ENCODE measurements around the gene CYP2A13.
A peak's percentile ranks its signal among the peaks of the same experiment; 100 is the strongest.
"Not testable (repeated sequence)": the region's sequence is repeated elsewhere in the genome, so short reads cannot be mapped to it uniquely, and the experiment has no call there.

Gene CYP2A13

GRCh38 chr19:41116261-41116660 is 28.0 kb downstream of the CYP2A13 start:
- H3K4me3 ChIP-seq (ENCODE audit: low read depth, low read length), result no peak overlapping the region
- no peak for DNase-seq (ENCODE audit: low read depth)

GRCh38 chr19:41120929-41121911 is 33.0 kb downstream of the CYP2A13 start:
- not testable (repeated sequence) for H3K4me3 ChIP-seq (ENCODE audit: low read depth, low read length); DNase-seq (ENCODE audit: low read depth)

- DNase-seq (ENCODE audit: low read depth); H3K4me3 ChIP-seq (ENCODE audit: low read depth, low read length): not testable (repeated sequence)
Measured at GRCh38 chr19:41122846-41123245, 34.6 kb downstream of the CYP2A13 start.

- H3K4me3 ChIP-seq (ENCODE audit: low read depth, low read length), result no peak overlapping the region
- DNase-seq (ENCODE audit: low read depth), result no peak
Measured at GRCh38 chr19:41123716-41124294, 35.6 kb downstream of the CYP2A13 start.

- not testable (repeated sequence) for H3K4me3 ChIP-seq (ENCODE audit: low read depth, low read length); DNase-seq (ENCODE audit: low read depth)
Measured at GRCh38 chr19:41126765-41127203, 38.5 kb downstream of the CYP2A13 start.

GRCh38 chr19:41127362-41127761 is 39.1 kb downstream of the CYP2A13 start:
- not testable (repeated sequence) for H3K4me3 ChIP-seq (ENCODE audit: low read depth, low read length); DNase-seq (ENCODE audit: low read depth)

GRCh38 chr19:41127801-41128300 is 39.6 kb downstream of the CYP2A13 start:
- peak overlapping the region; percentile 7 for H3K4me3 ChIP-seq (ENCODE audit: low read depth, low read length)

GRCh38 chr19:41128692-41129091 is 40.4 kb downstream of the CYP2A13 start:
- no peak for DNase-seq (ENCODE audit: low read depth)
- H3K4me3 ChIP-seq (ENCODE audit: low read depth, low read length), result no peak overlapping the region

More at GRCh38 chr19:41127801-41128300, 39.6 kb downstream of the CYP2A13 start:
- not testable (repeated sequence) for DNase-seq (ENCODE audit: low read depth)

GRCh38 chr19:41131186-41131585 is 42.9 kb downstream of the CYP2A13 start:
- no peak overlapping the region for H3K4me3 ChIP-seq (ENCODE audit: low read depth, low read length)
- no peak for DNase-seq (ENCODE audit: low read depth)

- H3K4me3 ChIP-seq (ENCODE audit: low read depth, low read length), result no peak overlapping the region
- no peak for DNase-seq (ENCODE audit: low read depth)
Measured at GRCh38 chr19:41133260-41133659, 45.0 kb downstream of the CYP2A13 start.

- H3K4me3 ChIP-seq (ENCODE audit: low read depth, low read length), result no peak overlapping the region
- no peak for DNase-seq (ENCODE audit: low read depth)
Measured at GRCh38 chr19:41134616-41135015, 46.4 kb downstream of the CYP2A13 start.

- DNase-seq (ENCODE audit: low read depth), result not testable (repeated sequence)
- H3K4me3 ChIP-seq (ENCODE audit: low read depth, low read length), result peak overlapping the region; percentile 37
Measured at GRCh38 chr19:41135390-41136384, 47.4 kb downstream of the CYP2A13 start.

GRCh38 chr19:41136636-41137455 is 48.6 kb downstream of the CYP2A13 start:
- no peak for DNase-seq (ENCODE audit: low read depth)
- no peak overlapping the region for H3K4me3 ChIP-seq (ENCODE audit: low read depth, low read length)

- peak; percentile 22 for DNase-seq (ENCODE audit: low read depth)
- H3K4me3 ChIP-seq (ENCODE audit: low read depth, low read length), result no peak overlapping the region
Measured at GRCh38 chr19:41144403-41144802, 56.2 kb downstream of the CYP2A13 start.
